Nephron progenitor cell (in vitro differentiated cells): ENCODE data around the gene PTPN1.

Experiments
- DNase-seq: peaks from one replicate; pipeline ENCODE4 v3.0.0; 2021
- H3K27ac Mint-ChIP-seq: 2 replicates; pipeline ENCODE4 v1.8.0; 2021; ENCODE audit warnings: mild to moderate bottlenecking, moderate library complexity, mixed read lengths
- H3K27me3 Mint-ChIP-seq: 2 replicates; pipeline ENCODE4 v1.8.0; 2021; ENCODE audit warnings: mild to moderate bottlenecking, low read depth, mixed read lengths; ENCODE audit not compliant: poor library complexity
- H3K36me3 Mint-ChIP-seq: 2 replicates; pipeline ENCODE4 v1.8.0; 2021; ENCODE audit warnings: low read depth, mixed read lengths
- H3K4me1 Mint-ChIP-seq: 2 replicates; pipeline ENCODE4 v1.8.0; 2021; ENCODE audit warnings: mixed read lengths
- H3K4me3 Mint-ChIP-seq: 2 replicates; pipeline ENCODE4 v1.8.0; 2021; ENCODE audit warnings: mild to moderate bottlenecking, moderate library complexity, mixed read lengths
- H3K9me3 Mint-ChIP-seq: 2 replicates; pipeline ENCODE4 v1.8.0; 2021; ENCODE audit warnings: mild to moderate bottlenecking, moderate library complexity, mixed read lengths
- TF ChIP-seq, protein P1 (sequence below): fragments of 200-600 bp; sonication (generic); IDR thresholded peaks from 2 replicates; pipeline ENCODE4 v1.5.0; 2021; ENCODE audit warnings: antibody characterized with exemption

PTPN1 gene

GRCh38 chr20:50591233-50591852, 81.2 kb downstream of the PTPN1 start:
- no peaks in the 10 kb centered on the region for H3K9me3 Mint-ChIP-seq
- H3K27me3 Mint-ChIP-seq, result no peaks in the 10 kb centered on the region
- no peak for DNase-seq
- TF ChIP-seq, protein P1, sequence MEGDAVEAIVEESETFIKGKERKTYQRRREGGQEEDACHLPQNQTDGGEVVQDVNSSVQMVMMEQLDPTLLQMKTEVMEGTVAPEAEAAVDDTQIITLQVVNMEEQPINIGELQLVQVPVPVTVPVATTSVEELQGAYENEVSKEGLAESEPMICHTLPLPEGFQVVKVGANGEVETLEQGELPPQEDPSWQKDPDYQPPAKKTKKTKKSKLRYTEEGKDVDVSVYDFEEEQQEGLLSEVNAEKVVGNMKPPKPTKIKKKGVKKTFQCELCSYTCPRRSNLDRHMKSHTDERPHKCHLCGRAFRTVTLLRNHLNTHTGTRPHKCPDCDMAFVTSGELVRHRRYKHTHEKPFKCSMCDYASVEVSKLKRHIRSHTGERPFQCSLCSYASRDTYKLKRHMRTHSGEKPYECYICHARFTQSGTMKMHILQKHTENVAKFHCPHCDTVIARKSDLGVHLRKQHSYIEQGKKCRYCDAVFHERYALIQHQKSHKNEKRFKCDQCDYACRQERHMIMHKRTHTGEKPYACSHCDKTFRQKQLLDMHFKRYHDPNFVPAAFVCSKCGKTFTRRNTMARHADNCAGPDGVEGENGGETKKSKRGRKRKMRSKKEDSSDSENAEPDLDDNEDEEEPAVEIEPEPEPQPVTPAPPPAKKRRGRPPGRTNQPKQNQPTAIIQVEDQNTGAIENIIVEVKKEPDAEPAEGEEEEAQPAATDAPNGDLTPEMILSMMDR, result no peak
- H3K27ac Mint-ChIP-seq, result no peak overlapping the region
- no peak overlapping the region for H3K4me3 Mint-ChIP-seq
- H3K4me1 Mint-ChIP-seq, result peaks cover 12% of the 10 kb centered on the region
- H3K36me3 Mint-ChIP-seq, result peaks cover 14% of the 10 kb centered on the region

DNA sequence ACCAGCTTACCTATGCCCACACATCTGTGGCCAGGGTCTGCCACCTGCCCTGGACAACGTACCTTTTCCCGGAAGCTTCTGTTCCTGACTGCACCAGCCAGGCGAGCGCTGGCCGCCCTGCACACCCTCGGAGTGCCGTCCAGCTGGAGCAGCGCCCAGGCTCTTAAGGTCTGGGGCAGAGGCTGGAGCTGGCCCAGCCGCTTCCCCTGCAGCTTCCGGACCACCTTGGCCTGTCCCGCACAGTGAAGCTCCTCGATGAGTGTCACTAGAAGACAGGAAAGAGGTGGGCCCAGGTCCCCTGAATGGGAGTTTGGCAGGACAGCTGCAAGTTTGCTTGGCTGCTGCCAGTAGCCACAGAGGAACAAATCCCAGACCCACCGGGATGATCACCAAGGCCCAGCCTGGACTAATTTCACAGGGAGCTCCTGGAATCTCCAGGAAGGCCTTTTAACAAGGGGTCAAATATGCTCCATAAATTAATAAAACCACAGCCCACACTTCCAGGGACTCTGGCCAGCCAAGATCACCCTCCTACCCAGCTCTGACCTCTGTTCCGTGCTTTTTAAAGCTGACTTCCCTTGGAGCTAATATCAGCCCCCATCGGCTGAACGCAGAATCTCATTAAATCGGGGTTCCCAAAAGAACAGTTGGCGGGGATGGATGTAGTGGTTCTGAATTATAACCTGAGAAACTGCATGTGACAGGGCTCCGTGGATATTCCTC, 82.3 kb downstream of the PTPN1 start:
- H3K36me3 Mint-ChIP-seq, result peaks cover 7% of the 10 kb centered on the region
- peaks cover 15% of the 10 kb centered on the region for H3K4me1 Mint-ChIP-seq
- no peak for DNase-seq
- TF ChIP-seq, protein P1, result no peak
- no peaks in the 10 kb centered on the region for H3K27me3 Mint-ChIP-seq
- H3K4me3 Mint-ChIP-seq, result no peak overlapping the region
- no peaks in the 10 kb centered on the region for H3K9me3 Mint-ChIP-seq
- peak overlapping the region; percentile 75 for H3K27ac Mint-ChIP-seq

GRCh38 chr20:50593005-50593335, 82.8 kb downstream of the PTPN1 start:
- Mint-ChIP-seq H3K4me1 (peaks cover 15% of the 10 kb centered on the region), H3K4me3 (no peak overlapping the region), H3K27ac (no peak overlapping the region), H3K27me3 (no peaks in the 10 kb centered on the region), H3K9me3 (no peaks in the 10 kb centered on the region), H3K36me3 (peaks cover 5% of the 10 kb centered on the region)
- DNase-seq, result no peak
- TF ChIP-seq, protein P1, result no peak

DNA sequence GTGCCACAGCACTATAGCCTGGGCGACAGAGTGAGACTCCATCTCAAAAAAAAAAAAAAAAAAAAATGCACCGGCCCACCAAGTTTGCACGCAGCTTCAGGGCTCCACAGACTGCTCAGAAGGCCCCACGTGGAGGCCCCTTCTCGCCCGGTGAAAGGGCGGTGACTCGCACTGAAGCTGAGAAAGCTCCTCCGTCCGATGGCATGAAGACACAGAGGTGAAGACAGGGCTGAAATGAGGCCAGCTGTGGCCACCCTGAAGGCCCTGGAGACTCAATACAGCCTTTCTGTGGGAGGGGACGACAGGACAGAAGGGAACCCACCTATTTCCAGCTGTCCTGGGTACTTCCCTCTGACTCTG, 84.0 kb downstream of the PTPN1 start:
- H3K4me3 Mint-ChIP-seq, result no peak overlapping the region

DNA sequence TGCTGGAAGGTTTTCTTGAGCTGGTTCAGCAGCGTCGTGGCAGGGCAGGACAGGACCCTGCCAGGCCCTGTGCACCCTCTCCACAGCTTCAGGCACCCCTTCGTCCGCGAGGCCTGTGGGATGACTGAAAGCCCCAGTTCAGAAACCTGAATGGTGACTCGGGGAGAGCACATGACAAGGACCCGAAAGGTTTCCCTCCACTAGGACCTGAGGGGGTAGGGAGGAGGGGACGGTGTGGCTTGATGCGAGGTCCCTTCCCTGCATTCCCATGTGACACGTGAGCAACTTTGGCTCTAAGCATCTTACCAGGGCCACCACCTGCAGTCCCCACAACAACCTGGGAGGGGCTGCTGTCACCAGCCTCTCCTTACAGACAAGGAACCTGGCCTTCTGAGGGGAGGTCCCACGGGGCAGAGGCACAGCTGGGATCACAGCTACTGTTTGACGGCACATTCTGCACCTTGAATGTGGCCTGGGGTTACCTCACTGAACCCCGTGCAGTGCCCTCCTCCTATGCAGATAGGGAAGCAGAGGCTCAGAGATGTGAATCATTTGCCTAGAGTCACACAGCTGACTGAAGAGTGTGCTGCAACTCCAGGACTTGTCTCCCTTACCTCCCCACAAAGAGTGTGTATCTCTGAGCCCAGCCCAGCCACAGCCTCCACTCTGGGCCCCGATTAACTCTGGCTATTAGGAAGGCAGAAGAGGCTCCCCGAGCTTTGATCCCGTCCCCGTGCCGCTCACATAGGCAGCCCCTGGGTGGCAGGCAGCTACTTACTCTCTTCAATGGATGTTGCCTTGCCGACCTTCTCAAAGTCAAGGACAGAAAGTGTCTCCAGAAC, 84.6 kb downstream of the PTPN1 start:
- H3K4me1 Mint-ChIP-seq, result peaks cover 15% of the 10 kb centered on the region
- H3K27ac Mint-ChIP-seq, result no peak overlapping the region
- no peak overlapping the region for H3K4me3 Mint-ChIP-seq
- no peak for DNase-seq
- TF ChIP-seq, protein P1, result no peak
- H3K36me3 Mint-ChIP-seq, result no peaks in the 10 kb centered on the region
- H3K9me3 Mint-ChIP-seq, result no peaks in the 10 kb centered on the region
- H3K27me3 Mint-ChIP-seq, result no peaks in the 10 kb centered on the region

More for the DNA sequence above, 84.0 kb downstream of the PTPN1 start:
- no peaks in the 10 kb centered on the region for H3K9me3 Mint-ChIP-seq
- H3K36me3 Mint-ChIP-seq, result no peaks in the 10 kb centered on the region
- TF ChIP-seq, protein P1, result no peak
- peak overlapping the region; percentile 68 for H3K27ac Mint-ChIP-seq
- no peak for DNase-seq
- H3K4me1 Mint-ChIP-seq, result peaks cover 15% of the 10 kb centered on the region
- H3K27me3 Mint-ChIP-seq, result no peaks in the 10 kb centered on the region
